ENCODE data around the gene KCNJ16.

The KCNJ16 gene

DNA sequence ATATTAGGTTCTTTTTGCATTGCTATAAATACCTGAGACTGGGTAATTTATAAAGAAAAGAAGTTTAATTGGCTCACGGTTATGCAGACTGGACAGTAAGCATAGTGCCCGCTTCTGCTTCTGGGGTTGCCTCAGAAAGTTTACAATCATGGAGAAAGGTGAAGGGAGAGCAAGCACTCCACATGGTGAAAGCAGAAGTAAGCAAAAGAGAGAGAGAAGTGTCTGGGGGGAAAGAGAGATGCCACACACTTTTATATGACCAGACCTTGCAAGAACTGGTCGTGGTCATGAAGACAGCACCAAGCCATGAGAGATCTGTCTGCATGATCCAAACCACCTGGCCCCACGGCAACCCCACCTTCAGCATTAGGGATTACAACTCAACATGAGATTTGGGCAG lies 45.4 kb downstream of the KCNJ16 start:
- DNase-seq (ENCODE audit: low read depth) = no peak
- H3K4me3 ChIP-seq (ENCODE audit: low read depth, low read length) = no peak overlapping the region
- TF ChIP-seq, protein P1, sequence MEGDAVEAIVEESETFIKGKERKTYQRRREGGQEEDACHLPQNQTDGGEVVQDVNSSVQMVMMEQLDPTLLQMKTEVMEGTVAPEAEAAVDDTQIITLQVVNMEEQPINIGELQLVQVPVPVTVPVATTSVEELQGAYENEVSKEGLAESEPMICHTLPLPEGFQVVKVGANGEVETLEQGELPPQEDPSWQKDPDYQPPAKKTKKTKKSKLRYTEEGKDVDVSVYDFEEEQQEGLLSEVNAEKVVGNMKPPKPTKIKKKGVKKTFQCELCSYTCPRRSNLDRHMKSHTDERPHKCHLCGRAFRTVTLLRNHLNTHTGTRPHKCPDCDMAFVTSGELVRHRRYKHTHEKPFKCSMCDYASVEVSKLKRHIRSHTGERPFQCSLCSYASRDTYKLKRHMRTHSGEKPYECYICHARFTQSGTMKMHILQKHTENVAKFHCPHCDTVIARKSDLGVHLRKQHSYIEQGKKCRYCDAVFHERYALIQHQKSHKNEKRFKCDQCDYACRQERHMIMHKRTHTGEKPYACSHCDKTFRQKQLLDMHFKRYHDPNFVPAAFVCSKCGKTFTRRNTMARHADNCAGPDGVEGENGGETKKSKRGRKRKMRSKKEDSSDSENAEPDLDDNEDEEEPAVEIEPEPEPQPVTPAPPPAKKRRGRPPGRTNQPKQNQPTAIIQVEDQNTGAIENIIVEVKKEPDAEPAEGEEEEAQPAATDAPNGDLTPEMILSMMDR (IDR thresholded peaks at IDR 0.05; ENCODE audit: low read depth, low read length, missing control alignments) = no peak

DNA sequence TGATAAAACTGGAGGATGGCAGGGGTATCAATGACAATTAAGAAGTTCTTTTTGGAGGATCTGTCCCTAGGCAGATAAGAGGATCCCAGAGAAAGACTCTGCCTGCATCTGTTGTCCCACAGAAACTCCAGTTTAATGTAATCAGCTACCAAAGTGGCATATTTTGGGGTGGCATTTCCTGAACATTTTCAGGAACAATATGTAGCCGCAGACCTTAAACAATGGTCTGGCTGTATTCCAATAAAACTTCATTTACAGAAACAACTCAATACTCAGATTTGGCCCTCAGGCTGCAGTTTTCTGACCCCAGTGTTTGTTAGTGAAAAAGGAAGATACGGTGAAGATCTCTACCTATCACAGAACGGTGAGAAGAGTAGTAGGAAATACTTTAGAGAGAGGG lies 46.1 kb downstream of the KCNJ16 start:
- no peak for DNase-seq (ENCODE audit: low read depth)
- TF ChIP-seq, protein P1 (IDR thresholded peaks at IDR 0.05; ENCODE audit: low read depth, low read length, missing control alignments) = no peak
- H3K4me3 ChIP-seq (ENCODE audit: low read depth, low read length) = no peak overlapping the region

DNA sequence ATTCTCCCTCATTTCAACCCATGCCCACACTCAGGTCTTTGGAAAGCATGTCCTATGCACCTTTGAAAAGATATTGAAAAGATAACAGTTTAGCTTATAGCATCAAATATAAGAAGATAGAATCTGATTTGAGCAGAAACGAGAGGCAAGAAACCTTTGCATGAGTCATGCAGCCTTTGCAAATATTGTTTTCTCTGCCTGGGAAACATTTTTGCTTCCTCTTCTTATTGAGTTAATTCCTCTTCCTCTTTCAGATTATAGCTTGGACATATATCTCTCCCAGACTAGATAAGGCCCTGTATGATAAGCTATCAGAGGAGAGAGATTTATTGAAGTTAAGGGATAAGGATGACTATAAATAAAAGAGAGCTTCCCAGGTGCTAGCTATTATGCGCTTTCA lies 48.2 kb downstream of the KCNJ16 start:
- H3K4me3 ChIP-seq (ENCODE audit: low read depth, low read length) = no peak overlapping the region
- TF ChIP-seq, protein P1 (IDR thresholded peaks at IDR 0.05; ENCODE audit: low read depth, low read length, missing control alignments) = no peak
- no peak for DNase-seq (ENCODE audit: low read depth)

DNA sequence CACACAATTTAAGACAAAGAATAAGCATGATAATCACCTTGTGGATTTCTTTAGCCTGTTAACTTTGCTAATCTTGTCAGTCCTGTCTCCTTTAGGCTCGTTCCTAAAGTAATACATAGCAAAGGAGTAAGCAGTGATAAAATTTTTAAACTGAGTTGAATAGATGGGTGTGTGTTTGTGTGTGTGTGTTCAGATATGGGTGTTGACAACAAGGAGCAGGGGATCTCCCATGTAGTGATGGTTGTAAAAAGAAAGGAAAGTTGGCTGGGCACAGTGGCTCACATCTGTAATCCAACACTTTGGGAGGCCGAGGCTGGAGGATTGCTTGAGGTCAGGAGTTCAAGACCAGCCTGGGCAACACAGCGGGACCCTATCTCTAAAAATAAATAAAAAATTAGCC lies 49.7 kb downstream of the KCNJ16 start:
- TF ChIP-seq, protein P1 (IDR thresholded peaks at IDR 0.05; ENCODE audit: low read depth, low read length, missing control alignments) = no peak
- DNase-seq (ENCODE audit: low read depth) = no peak

DNA sequence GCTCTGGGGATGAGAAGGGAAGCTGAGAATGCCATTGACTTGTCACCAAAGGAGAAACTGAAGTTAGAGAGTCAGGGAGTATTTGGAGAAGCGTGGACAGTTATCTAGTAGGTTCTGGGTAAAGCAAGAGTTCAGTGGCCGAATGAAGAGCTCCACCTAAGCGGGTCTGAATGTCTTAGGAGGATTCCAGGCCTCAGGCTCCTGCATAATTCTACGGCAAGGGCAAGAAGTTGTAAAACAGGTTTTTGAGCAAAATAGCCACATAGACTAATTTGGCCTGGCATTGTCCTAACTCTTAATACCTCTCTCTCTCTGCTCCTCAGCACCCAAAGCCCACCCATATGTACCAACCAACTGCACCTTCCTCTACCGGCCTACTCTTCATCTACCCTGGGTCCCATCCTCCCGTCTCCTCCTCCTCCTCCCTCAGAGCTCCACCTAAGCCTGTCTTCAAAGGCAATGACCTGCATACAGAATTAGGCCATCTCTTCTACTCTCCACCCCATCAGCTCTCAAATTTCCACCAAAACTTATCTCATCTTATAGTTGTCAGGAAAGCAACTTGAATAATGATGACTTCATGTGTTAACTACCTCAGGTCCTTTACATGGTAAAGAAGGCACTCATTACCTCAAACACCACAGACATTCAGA lies 52.3 kb downstream of the KCNJ16 start:
- DNase-seq (ENCODE audit: low read depth) = no peak
- TF ChIP-seq, protein P1 (IDR thresholded peaks at IDR 0.05; ENCODE audit: low read depth, low read length, missing control alignments) = no peak
- H3K4me3 ChIP-seq (ENCODE audit: low read depth, low read length) = no peak overlapping the region

More for the DNA sequence above, 49.7 kb downstream of the KCNJ16 start:
- no peak overlapping the region for H3K4me3 ChIP-seq (ENCODE audit: low read depth, low read length)

DNA sequence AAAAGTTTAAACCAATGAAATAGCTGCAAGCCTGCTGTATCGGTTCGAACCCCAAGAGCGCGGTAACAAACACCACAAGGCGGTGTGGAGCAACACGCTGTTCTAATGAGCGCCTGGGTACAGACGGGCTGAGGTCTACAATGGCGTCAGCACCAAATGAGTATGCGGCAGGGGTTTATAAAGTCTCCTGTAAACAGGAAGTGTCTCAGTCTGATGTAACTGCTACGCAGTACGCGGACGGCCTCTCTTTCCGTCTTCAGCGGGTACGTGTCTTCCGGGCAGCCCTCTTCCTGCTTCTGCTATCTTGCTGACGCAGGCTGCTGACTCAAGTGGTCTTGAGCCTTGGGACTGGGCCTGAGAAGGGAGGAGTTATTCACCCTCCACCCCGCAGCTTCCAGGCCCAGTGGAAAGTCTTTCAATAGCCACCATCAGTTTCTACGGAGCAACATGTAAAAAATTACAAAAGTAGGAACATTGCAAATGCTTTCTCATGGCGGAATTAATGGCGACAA lies 53.8 kb downstream of the KCNJ16 start:
- no peak for DNase-seq (ENCODE audit: low read depth)
- no peak overlapping the region for H3K4me3 ChIP-seq (ENCODE audit: low read depth, low read length)
- TF ChIP-seq, protein P1 (IDR thresholded peaks at IDR 0.05; ENCODE audit: low read depth, low read length, missing control alignments) = no peak

DNA sequence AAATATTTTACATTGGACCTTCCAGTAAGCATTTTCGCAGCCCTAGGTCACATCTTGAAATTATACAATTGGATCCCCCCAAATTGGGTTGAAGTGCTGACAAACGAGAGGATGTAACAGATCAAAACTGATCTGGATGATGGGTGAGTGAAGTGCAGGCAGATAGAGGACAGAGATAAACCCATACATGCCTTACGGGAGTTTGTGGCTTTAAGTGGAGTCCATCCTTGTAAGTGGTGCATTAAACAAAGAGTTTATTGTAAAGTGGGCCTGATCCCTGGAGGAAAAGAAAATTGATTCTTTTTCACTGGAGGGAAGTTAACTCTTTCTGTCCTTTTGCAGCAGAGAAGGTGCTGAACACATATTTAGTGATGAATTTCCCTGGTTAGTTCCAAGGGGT lies 55.3 kb downstream of the KCNJ16 start:
- H3K4me3 ChIP-seq (ENCODE audit: low read depth, low read length) = no peak overlapping the region
- TF ChIP-seq, protein P1 (IDR thresholded peaks at IDR 0.05; ENCODE audit: low read depth, low read length, missing control alignments) = no peak
- DNase-seq (ENCODE audit: low read depth) = no peak
